ENCODE results near the gene STXBP3. TPM values are rescaled to one million over a fixed set of nuclear protein-coding genes. Genes with fewer than 3 reads are reported as not detected.
"Not testable (repeated sequence)": the region's sequence is repeated elsewhere in the genome, so short reads cannot be mapped to it uniquely, and the experiment has no call there.

The STXBP3 gene, protein sequence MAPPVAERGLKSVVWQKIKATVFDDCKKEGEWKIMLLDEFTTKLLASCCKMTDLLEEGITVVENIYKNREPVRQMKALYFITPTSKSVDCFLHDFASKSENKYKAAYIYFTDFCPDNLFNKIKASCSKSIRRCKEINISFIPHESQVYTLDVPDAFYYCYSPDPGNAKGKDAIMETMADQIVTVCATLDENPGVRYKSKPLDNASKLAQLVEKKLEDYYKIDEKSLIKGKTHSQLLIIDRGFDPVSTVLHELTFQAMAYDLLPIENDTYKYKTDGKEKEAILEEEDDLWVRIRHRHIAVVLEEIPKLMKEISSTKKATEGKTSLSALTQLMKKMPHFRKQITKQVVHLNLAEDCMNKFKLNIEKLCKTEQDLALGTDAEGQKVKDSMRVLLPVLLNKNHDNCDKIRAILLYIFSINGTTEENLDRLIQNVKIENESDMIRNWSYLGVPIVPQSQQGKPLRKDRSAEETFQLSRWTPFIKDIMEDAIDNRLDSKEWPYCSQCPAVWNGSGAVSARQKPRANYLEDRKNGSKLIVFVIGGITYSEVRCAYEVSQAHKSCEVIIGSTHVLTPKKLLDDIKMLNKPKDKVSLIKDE
- polyA plus RNA-seq: 10 to 100 TPM; 26.1 to 37.5 TPM

DNA sequence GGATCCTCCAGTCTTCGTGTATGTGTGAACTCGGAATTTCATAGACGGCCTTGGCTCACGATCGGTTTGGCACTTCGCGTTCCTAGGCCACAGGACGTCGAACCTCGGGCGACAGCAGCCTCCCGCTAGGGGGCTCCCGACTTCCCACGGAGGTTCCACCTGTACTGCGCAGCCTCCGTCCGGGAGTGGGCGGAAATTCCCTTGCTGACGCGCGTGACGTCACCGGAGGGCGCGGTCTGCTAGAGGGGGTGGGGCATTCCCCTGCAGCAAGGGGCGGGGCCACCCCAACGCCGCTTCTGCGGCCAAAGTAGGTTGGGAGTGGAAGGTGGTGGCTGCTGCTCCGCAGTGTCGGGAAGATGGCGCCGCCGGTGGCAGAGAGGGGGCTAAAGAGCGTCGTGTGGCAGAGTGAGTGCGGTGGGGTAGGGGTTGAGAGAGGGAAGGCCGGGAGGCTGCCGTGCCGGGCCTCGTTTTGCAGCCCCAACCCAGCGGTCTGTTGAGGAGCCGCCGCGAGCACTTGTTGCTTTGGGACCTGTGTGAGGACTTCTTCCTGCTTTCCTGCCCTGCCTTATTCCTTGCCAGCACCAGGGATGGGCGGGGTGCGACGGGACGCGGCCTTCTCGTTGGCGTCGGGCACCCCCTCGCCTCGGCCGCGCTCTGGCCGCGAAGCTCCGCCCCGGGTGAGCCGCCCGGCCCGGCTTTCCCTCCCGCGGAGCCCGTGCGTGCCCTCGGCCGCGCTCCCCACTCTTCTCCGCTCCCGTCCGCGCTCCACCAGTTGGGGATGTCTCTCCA is at the start of gene STXBP3:
STXBP3 (plus strand) TSS at position 293 of the 789 bp plus-strand sequence; CDS start at position 357, 64 bp downstream.
- Histone ChIP-seq H3K36me3 (ENCODE audit: control insufficient read depth in 2 of 2, insufficient read depth in 2 of 2, low read length in 1 of 2) (no peaks in the 10 kb centered on the region), H3K4me3 (ENCODE audit: low read depth in 1 of 2, low read length in 2 of 2) (peak within 1 kb of the TSS; percentile 70 to 88), H3K27ac (ENCODE audit: low read depth in 2 of 2, low read length in 1 of 2) (peak within 1 kb of the TSS; percentile 98 to 99), H3K9me3 (ENCODE audit: control insufficient read depth in 2 of 2, insufficient read depth in 1 of 2, low read depth in 1 of 2, low read length in 1 of 2) (no peaks in the 10 kb centered on the region), H3K4me1 (ENCODE audit: control insufficient read depth in 2 of 2, insufficient read depth in 2 of 2, low read length in 1 of 2) (peaks cover 0 to 8% of the 10 kb centered on the region in 2 donors), H3K27me3 (ENCODE audit: control insufficient read depth in 1 of 2, insufficient read depth in 2 of 2, low read length in 2 of 2) (no peaks in the 10 kb centered on the region)
- 1% methylated on average over 62 to 75 of the region's 75 CpGs for WGBS, 2 donors

DNA sequence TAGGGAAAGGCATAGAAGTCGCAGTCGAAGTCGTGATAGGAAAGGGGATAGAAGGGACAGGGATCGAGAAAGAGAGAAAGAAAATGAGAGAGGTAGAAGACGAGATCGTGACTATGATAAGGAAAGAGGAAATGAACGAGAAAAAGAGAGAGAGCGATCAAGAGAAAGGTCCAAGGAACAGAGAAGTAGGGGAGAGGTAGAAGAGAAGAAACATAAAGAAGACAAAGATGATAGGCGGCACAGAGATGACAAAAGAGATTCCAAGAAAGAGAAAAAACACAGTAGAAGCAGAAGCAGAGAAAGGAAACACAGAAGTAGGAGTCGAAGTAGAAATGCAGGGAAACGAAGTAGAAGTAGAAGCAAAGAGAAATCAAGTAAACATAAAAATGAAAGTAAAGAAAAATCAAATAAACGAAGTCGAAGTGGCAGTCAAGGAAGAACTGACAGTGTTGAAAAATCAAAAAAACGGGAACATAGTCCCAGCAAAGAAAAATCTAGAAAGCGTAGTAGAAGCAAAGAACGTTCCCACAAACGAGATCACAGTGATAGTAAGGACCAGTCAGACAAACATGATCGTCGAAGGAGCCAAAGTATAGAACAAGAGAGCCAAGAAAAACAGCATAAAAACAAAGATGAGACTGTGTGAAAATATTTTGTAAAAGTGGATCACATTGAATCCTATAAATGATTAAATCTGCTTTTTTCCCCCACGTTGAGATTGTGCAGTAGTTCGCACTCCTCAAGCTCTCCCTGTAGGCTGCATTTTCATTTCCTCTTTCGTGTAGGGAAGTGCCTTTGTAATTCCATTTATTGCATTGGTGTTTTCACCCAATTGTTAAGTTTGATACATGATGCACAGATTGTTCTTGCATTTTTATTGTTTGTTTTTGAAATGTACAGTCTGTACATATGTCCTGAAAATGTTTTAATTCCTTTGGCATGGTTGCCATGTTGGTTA is 46.8 kb upstream of the STXBP3 start:
- Histone ChIP-seq H3K36me3 (ENCODE audit: control insufficient read depth in 2 of 2, insufficient read depth in 2 of 2, low read length in 1 of 2) (peaks cover 7 to 8% of the 10 kb centered on the region in 2 donors), H3K9me3 (ENCODE audit: control insufficient read depth in 2 of 2, insufficient read depth in 1 of 2, low read depth in 1 of 2, low read length in 1 of 2) (no peaks in the 10 kb centered on the region)
- WGBS, 2 donors: 86 to 87% methylated on average over 22 of the region's 22 CpGs

DNA sequence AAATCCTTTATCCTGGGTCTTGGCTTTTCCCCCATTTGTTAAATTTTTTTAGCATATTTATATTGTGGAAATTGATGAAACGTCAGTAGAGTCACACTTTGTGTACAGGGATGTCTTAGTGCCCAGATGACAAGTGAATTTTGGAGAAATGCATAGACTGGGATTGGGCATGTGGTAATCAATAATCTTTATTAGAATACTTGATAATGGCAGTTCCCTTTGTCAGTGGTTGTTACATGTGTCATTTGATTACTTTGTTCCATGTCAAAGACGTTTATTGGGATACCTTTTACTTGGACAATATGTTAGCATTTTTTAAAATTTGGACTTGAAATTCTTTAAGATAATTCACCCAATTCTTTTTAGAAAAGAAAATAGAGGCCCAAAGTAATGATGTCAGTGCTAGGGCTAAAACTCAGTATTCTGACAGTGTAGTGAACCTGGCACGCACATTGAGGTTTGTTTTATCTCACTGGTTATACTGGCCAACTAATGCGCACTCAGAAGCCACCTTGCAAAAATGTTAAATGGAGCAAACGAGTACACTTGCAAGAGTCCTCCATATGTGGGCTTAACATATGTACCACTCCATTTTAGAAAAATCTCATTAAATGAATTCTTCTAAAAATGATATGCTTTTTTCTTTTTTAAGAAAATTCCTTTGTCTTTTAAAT is 45.2 kb upstream of the STXBP3 start:
- Histone ChIP-seq H3K4me1 (ENCODE audit: control insufficient read depth in 2 of 2, insufficient read depth in 2 of 2, low read length in 1 of 2) (no peaks in the 10 kb centered on the region), H3K9me3 (ENCODE audit: control insufficient read depth in 2 of 2, insufficient read depth in 1 of 2, low read depth in 1 of 2, low read length in 1 of 2) (no peaks in the 10 kb centered on the region), H3K27me3 (ENCODE audit: control insufficient read depth in 1 of 2, insufficient read depth in 2 of 2, low read length in 2 of 2) (no peaks in the 10 kb centered on the region), H3K27ac (ENCODE audit: low read depth in 2 of 2, low read length in 1 of 2) (no peak overlapping the region), H3K4me3 (ENCODE audit: low read depth in 1 of 2, low read length in 2 of 2) (no peak overlapping the region), H3K36me3 (ENCODE audit: control insufficient read depth in 2 of 2, insufficient read depth in 2 of 2, low read length in 1 of 2) (peaks cover 7 to 8% of the 10 kb centered on the region in 2 donors)
- WGBS, 2 donors: 84 to 85% methylated on average over 5 of the region's 5 CpGs

More for the DNA sequence above, 46.8 kb upstream of the STXBP3 start:
- Histone ChIP-seq H3K27ac (ENCODE audit: low read depth in 2 of 2, low read length in 1 of 2) (no peak overlapping the region), H3K27me3 (ENCODE audit: control insufficient read depth in 1 of 2, insufficient read depth in 2 of 2, low read length in 2 of 2) (no peaks in the 10 kb centered on the region), H3K4me1 (ENCODE audit: control insufficient read depth in 2 of 2, insufficient read depth in 2 of 2, low read length in 1 of 2) (no peaks in the 10 kb centered on the region), H3K4me3 (ENCODE audit: low read depth in 1 of 2, low read length in 2 of 2) (no peak overlapping the region)

DNA sequence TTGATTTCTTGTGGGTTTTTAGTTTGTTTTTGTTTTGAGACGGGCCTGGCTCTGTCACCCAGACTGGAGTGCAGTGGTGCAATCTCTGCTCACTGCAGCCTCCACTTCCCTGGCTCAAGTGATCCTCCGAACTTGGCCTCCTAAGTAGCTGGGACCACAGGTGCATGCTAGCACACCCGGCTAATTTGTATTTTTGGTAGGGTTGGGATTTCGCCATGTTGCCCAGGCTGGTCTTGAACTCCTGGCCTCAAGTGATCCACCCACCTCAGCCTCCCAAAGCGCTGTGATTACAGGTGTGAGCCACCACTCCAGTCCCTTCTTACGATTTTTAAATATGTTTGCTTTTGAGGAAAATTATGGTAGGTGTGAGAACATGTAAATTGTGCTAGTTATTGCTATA is 44.4 kb upstream of the STXBP3 start:
- 96 to 98% methylated on average over 6 of the region's 6 CpGs for WGBS, 2 donors
- not testable (repeated sequence) for H3K27me3 ChIP-seq (ENCODE audit: control insufficient read depth in 1 of 2, insufficient read depth in 2 of 2, low read length in 2 of 2); H3K9me3 ChIP-seq (ENCODE audit: control insufficient read depth in 2 of 2, insufficient read depth in 1 of 2, low read depth in 1 of 2, low read length in 1 of 2); H3K27ac ChIP-seq (ENCODE audit: low read depth in 2 of 2, low read length in 1 of 2); H3K36me3 ChIP-seq (ENCODE audit: control insufficient read depth in 2 of 2, insufficient read depth in 2 of 2, low read length in 1 of 2); H3K4me3 ChIP-seq (ENCODE audit: low read depth in 1 of 2, low read length in 2 of 2); H3K4me1 ChIP-seq (ENCODE audit: control insufficient read depth in 2 of 2, insufficient read depth in 2 of 2, low read length in 1 of 2)

DNA sequence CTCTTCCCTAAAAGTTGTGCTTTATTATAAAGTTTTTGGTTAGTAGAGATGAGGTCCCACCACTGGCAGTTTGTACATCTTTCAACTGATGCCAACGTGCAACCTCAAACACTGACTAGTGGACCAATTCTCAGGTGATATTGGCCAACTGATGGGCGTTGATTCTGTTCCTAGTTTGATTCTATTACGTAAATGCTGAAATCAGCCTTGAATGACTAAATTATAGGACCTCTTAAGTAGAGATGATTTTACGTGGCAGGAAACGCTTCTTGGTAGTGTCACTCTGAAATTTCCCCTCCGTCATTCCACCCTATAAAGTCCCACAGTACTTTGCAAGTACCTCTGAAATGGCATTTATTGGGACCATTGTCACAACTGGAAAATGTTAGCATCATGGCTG is 42.5 kb upstream of the STXBP3 start:
- Histone ChIP-seq H3K27ac (ENCODE audit: low read depth in 2 of 2, low read length in 1 of 2) (no peak overlapping the region), H3K27me3 (ENCODE audit: control insufficient read depth in 1 of 2, insufficient read depth in 2 of 2, low read length in 2 of 2) (no peaks in the 10 kb centered on the region), H3K36me3 (ENCODE audit: control insufficient read depth in 2 of 2, insufficient read depth in 2 of 2, low read length in 1 of 2) (peaks cover 3 to 4% of the 10 kb centered on the region in 2 donors), H3K9me3 (ENCODE audit: control insufficient read depth in 2 of 2, insufficient read depth in 1 of 2, low read depth in 1 of 2, low read length in 1 of 2) (no peaks in the 10 kb centered on the region), H3K4me3 (ENCODE audit: low read depth in 1 of 2, low read length in 2 of 2) (no peak overlapping the region), H3K4me1 (ENCODE audit: control insufficient read depth in 2 of 2, insufficient read depth in 2 of 2, low read length in 1 of 2) (no peaks in the 10 kb centered on the region)
- 69 to 74% methylated on average over 6 of the region's 6 CpGs for WGBS, 2 donors

DNA sequence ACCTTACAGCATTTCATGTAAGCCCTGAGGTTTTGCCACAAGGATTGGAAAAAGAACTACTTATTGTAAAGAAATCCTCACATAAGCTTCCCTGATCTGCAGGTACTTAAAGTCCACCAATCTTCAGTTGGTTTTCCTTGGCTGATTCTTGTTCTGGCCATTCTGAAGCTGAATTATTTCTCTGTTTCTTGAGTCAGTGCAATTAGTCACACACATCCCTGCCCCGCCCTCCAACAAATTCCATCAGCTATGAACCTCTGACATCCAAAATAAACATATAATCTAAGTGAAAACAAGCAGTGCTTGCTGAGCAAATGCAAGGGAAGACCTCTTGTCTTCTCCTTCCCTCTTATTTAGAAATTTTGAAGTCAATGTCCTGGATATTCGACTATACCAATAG is 42.0 kb upstream of the STXBP3 start:
- no peak overlapping the region for H3K27ac ChIP-seq (ENCODE audit: low read depth in 2 of 2, low read length in 1 of 2)
- 45 to 50% methylated on average over 2 of the region's 2 CpGs for WGBS, 2 donors
- H3K4me1 ChIP-seq (ENCODE audit: control insufficient read depth in 2 of 2, insufficient read depth in 2 of 2, low read length in 1 of 2): no peaks in the 10 kb centered on the region
- H3K4me3 ChIP-seq (ENCODE audit: low read depth in 1 of 2, low read length in 2 of 2): no peak overlapping the region
- H3K27me3 ChIP-seq (ENCODE audit: control insufficient read depth in 1 of 2, insufficient read depth in 2 of 2, low read length in 2 of 2): no peaks in the 10 kb centered on the region
- peaks cover 0 to 4% of the 10 kb centered on the region in 2 donors for H3K36me3 ChIP-seq (ENCODE audit: control insufficient read depth in 2 of 2, insufficient read depth in 2 of 2, low read length in 1 of 2)
- no peaks in the 10 kb centered on the region for H3K9me3 ChIP-seq (ENCODE audit: control insufficient read depth in 2 of 2, insufficient read depth in 1 of 2, low read depth in 1 of 2, low read length in 1 of 2)

DNA sequence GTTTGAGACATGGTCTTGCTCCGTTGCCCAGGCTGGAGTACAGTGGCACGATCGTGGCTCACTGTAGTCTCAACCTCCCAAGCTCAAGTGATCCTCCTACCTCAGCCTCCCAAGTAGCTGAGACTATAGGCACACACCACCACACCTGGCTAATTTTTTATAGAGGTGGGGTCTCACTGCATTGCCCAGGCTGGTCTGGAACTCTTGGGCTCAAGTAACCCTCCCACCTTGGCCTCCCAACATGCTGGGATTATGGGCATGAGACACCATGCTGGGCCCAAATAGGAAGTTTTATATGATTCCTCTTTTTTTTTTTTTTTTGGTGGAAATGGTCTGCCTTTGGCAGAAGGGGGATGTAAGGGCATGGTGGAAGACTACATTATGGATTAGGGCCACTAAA is 39.8 kb upstream of the STXBP3 start:
- Histone ChIP-seq H3K36me3 (ENCODE audit: control insufficient read depth in 2 of 2, insufficient read depth in 2 of 2, low read length in 1 of 2) (no peaks in the 10 kb centered on the region), H3K4me3 (ENCODE audit: low read depth in 1 of 2, low read length in 2 of 2) (no peak overlapping the region), H3K9me3 (ENCODE audit: control insufficient read depth in 2 of 2, insufficient read depth in 1 of 2, low read depth in 1 of 2, low read length in 1 of 2) (no peaks in the 10 kb centered on the region), H3K27ac (ENCODE audit: low read depth in 2 of 2, low read length in 1 of 2) (no peak overlapping the region), H3K27me3 (ENCODE audit: control insufficient read depth in 1 of 2, insufficient read depth in 2 of 2, low read length in 2 of 2) (no peaks in the 10 kb centered on the region), H3K4me1 (ENCODE audit: control insufficient read depth in 2 of 2, insufficient read depth in 2 of 2, low read length in 1 of 2) (no peaks in the 10 kb centered on the region)
- WGBS, 2 donors: 89 to 97% methylated on average over 3 of the region's 3 CpGs

DNA sequence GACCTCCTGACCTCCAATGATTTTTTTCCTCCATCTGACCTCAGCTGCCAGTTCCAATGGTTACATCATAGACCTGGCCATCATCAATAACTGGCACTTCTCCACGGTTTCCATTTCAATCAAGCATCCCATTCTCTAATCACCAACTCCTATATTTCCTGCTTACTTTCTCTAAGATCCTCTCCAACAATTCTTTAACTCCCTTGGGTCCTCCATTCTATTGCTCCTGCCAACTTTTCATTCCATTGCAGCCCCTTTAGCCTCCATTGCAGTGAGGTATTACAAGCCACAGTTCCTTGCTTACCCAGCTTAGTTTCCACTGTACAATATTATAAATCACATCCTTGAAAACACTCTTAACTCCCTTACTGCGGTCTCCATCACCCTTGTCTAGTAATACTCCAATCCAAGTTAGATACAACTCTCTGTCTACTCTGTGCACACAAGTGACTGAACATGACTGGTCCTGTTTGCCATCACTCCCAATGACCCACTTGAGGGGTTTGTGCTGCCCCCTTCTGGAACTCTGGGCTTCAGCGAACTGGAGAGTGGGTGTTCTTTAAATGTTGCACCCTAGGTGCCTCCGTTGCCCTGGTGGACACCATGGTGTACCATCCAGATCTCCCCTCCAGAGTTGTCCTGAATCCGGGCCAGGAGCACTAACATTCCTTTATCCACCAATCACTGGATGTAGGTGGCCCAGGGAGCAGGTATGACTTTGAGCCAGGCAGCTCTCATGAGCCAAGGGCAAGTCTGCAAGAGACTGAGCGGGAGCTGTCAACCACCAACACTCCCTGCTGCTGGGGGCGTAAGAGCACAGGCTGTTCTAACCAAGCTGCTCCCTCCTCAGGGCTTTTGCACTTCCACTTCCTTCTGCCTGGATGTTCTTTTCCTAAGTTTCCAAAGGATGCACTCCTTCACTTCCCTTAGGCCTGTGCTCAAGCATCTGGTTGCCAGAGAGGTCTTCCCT is 37.5 kb upstream of the STXBP3 start:
- Histone ChIP-seq H3K27ac (ENCODE audit: low read depth in 2 of 2, low read length in 1 of 2) (no peak overlapping the region), H3K4me3 (ENCODE audit: low read depth in 1 of 2, low read length in 2 of 2) (no peak overlapping the region), H3K4me1 (ENCODE audit: control insufficient read depth in 2 of 2, insufficient read depth in 2 of 2, low read length in 1 of 2) (no peaks in the 10 kb centered on the region), H3K9me3 (ENCODE audit: control insufficient read depth in 2 of 2, insufficient read depth in 1 of 2, low read depth in 1 of 2, low read length in 1 of 2) (no peaks in the 10 kb centered on the region), H3K27me3 (ENCODE audit: control insufficient read depth in 1 of 2, insufficient read depth in 2 of 2, low read length in 2 of 2) (no peaks in the 10 kb centered on the region), H3K36me3 (ENCODE audit: control insufficient read depth in 2 of 2, insufficient read depth in 2 of 2, low read length in 1 of 2) (no peaks in the 10 kb centered on the region)
- 67 to 72% methylated on average over 6 to 7 of the region's 7 CpGs for WGBS, 2 donors

Data from esophagus (tissue), 2 donors.